ENCODE data around the gene CHMP4A. TPM values are rescaled to one million over a fixed set of nuclear protein-coding genes. Genes with fewer than 3 reads are reported as not detected.
A peak's percentile ranks its signal among the peaks of the same experiment; 100 is the strongest.

The CHMP4A gene
- total and polyA plus RNA-seq, 9 of the 15 experiments (the other 6 are each of a cell fraction or from before 2014, with no cell fraction given): 28.8 to 104 (median 52.7) TPM

GRCh38 chr14:24195186-24196070 lies 17.9 kb downstream of the CHMP4A start, which contains the start of gene TM9SF1 (continued):
- TF ChIP-seq IRF9 (tag; IDR thresholded peaks at IDR 0.05) (no peak), ZNF311 (CRISPR knock-in tag; IDR thresholded peaks at IDR 0.05) (no peak), KAT8 (IDR thresholded peaks at IDR 0.05; ENCODE audit: low read depth) (no peak), ZEB2 (IDR thresholded peaks at IDR 0.05) (no peak), PREB (CRISPR knock-in tag; IDR thresholded peaks at IDR 0.05) (no peak), HMGXB4 (CRISPR knock-in tag; IDR thresholded peaks at IDR 0.05) (no peak), PHF20 (IDR thresholded peaks at IDR 0.05; ENCODE audit: partially characterized antibody) (peak; percentile 55), STAT6 (CRISPR knock-in tag; IDR thresholded peaks at IDR 0.05) (no peak), DACH1 (IDR thresholded peaks at IDR 0.05; ENCODE audit: partially characterized antibody) (peak; percentile 86), ZNF398 (CRISPR knock-in tag; IDR thresholded peaks at IDR 0.05) (no peak), TSHZ1 (CRISPR knock-in tag; IDR thresholded peaks at IDR 0.05) (no peak), ZNF3 (CRISPR knock-in tag; IDR thresholded peaks at IDR 0.05) (no peak), ZNF785 (CRISPR knock-in tag; IDR thresholded peaks at IDR 0.05) (no peak), ATF7 (IDR thresholded peaks at IDR 0.05) (peak; percentile 90), TCF7L2 (IDR thresholded peaks at IDR 0.05; ENCODE audit: low read depth, low read length) (no peak)

All from K562 (cell line).